CD4-positive, alpha-beta T cell treated with Interleukin-15 for 1 hour (primary cell): ENCODE data around the gene PCDHGC4.

Experiments
- DNase-seq: peaks from one replicate; pipeline ENCODE4 v3.0.0-alpha.2; 2020

Gene PCDHGC4

GRCh38 chr5:141490771-141491170 is 5.9 kb downstream of the PCDHGC4 start:
- no peak for DNase-seq

- no peak for DNase-seq
These were observed 6.7 kb downstream of the PCDHGC4 start for GRCh38 chr5:141491323-141492167.

GRCh38 chr5:141492168-141492885 is 7.5 kb downstream of the PCDHGC4 start:
- DNase-seq: no peak

GRCh38 chr5:141493500-141494422 is 8.9 kb downstream of the PCDHGC4 start:
- DNase-seq: no peak

GRCh38 chr5:141494761-141495452 is 10.1 kb downstream of the PCDHGC4 start:
- DNase-seq: no peak

DNA sequence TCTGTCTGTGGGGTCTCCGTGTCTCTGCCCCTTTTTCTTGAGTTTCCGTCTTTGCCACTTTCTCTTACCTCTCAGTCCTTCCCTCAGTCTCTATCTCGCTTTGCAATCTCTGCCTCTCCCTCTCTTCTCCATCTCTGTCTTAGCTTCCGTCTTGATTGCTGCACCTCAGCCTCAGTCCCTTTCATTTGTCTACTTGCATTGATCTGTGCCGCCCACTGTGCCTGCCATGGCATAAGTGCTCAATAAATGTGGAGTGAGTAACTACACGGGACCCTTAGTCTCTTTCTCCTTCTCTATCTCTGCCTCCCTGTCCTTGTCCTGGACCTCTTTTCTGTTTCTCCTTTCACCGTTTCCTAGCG is 10.6 kb downstream of the PCDHGC4 start:
- DNase-seq: no peak

DNA sequence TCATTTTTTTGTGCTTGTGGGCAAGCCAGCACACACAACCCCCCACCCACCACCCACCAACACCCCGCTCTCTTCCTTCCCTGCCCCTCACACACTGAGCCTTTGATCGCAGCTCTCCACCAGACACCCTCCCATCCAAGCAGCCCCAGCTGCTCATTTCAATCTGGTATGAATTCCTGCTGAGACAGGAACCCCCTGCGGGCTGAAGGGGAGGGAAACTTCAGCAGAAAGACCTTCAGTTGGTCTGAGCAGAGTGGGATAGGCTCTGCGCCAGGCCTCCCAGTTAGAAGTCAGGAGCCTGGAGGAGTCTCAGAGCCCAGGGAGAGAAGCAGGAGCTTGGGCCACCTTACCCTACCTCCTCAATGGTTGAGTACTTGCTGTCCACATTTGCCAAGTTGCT is 11.2 kb downstream of the PCDHGC4 start:
- no peak for DNase-seq

DNA sequence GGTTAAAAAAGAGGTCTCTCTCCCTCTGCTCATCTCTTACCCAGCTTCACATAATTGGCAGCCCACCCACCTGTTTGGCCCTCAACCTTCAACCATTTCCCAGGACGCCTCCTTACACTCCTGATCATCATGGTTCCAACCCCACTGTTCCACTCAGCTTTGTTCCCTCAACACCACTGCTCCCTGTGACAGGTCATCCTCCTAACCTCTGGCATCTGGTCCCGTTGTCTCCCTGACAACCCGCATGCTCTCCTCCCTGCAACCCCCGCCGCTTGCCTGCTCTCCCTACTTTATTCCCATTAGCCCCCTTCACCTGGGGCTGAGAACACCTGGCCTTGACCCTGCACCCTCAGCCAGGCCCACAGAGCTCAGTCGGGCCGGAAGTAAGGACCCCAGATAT is 16.9 kb downstream of the PCDHGC4 start:
- no peak for DNase-seq

DNA sequence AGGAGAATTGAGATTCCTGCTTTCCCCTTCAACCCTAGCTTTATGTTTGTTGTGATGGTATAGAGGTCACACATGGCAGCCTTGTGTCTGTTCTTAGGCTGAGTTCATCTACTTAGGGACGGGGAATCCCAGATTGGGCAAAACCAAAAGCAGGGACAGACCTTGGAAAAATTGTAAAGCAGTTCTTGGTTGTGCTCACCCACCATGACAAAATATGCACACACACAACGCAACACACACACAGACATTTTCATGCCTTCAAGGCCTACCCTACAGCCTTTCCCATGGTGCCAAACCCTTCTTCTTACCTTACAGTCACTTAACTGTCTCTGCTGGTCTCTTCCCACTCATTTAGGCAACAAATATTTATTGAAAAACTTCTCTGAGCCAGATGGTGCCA is 18.9 kb downstream of the PCDHGC4 start:
- no peak for DNase-seq

DNA sequence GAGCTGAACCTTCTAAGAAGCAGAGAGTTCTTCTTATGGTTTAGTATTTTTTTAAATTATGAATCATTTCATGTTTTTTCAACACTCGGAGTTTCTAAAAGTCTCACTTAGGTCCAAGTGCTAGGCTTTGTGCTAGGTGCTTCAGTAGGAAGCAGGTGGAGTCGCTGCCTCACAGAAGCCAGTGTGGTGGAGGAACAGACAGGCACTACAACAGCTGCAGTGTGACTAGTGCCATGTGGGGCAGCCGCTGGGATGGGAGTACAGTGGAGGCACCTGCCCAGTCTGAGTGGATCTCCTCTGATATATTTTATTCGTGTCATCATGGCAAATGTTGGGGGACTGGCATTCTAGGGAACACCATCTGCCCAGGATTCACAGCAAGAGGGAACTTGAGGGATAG is 19.4 kb downstream of the PCDHGC4 start:
- DNase-seq: no peak

DNA sequence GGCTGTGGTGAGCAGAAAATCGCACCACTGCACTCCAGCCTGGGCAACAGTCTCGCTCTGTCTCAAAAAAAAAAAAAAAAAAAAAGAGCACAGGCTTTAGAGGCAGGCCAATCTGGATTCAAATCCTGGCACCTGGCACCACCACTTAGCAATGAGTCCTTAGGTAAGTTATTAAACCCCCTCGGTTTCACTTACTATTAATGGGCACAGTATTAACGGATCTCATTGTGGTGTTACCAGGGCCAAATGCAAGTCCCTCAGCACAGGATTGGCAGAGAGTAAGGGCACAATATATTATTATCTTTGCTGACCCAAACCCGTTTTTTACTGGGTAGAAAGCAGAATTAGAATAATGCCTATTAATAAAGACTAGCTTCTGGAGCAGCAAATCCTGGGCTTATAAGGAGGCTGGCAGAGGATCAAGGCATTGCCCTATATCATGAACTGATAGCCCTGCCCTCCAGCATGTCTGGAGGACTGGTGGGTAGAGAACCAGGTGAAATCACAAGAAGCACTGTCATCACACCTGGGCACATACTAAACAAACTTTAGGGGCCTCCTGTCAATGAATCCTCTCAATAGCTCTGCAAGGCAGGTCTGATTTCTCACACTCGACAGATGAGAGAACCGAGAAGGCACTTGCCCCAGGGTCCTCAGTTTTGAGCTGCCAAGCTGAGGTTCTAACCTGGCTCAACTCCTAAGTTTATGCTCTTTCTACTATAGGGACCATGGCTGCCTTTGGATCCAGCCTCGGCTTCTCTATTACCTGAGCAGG is 21.7 kb downstream of the PCDHGC4 start:
- no peak for DNase-seq

DNA sequence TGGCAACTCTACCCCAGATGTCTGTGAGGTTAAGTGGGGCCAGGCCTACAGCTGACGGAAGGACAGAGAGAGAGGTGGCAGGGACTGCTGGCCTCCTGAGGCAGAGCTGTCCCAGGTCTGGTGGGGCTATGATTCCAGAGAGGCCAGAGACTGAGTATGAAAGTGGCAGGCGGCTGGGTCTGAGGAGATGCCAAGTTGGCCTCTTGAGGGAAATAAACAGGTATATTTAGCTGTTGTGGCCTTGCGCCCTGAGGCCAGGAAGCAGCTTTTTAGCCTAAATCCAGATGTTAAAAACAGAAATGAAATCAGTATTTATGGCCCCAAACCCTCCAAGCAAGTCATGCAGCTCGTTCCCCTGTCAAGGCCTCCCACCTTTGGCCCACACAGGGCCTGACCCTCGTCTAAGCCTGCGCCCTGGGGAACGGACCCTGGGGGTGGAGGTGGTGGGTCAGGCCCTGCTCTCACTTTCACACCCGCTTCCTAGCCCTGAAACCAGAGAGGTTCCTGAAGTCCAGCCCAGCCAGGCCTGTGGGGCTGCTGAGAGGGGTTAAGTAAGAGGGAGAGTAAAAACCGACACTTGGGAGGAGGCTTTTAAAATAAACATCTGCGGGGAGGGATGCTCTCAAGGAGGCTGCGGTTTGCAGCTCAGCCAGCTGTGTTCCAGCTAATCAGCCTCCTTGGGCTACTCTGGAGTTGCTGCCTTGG is 22.7 kb downstream of the PCDHGC4 start:
- no peak for DNase-seq

- no peak for DNase-seq
These were observed 23.6 kb downstream of the PCDHGC4 start for GRCh38 chr5:141508440-141508797.

DNA sequence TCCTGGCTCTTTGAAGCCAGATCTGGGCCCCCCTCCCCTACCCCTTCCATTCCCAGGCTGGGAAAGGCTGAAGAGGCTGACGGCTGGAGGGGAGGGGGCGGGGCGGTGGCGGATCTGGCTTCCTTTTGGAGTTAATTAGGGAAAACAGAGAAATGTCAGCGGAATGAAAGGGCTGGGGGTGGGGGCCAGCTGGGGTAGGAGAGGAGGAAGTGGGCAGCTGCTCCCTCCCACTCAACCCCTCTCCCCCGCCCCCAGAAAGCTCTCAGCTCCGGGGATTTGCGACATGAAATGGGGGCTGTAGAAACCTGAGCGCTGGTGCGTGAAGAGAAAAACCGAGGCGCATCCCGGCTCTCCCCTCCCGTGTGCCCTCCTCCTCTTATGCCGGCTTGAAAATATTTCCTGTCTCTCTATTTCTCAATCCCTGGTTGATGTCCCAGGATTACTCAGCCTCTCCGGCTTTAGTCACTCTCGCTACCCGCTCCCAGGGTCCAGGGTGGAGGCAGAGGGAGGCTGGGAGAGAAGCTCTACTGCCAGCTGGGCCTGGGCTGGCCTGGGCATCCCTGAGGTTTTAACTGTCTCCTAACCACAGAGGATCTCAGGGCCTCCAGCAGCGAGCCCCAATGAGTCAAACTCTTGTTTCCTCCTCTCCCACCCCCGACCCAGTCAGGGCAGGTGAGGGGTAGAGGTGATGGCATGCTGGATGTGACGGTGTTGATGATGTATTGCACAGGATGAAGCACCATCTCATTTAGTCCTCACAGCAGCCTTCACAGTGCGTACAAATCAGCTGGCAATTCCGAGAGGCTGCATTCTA is 24.2 kb downstream of the PCDHGC4 start:
- no peak for DNase-seq

DNA sequence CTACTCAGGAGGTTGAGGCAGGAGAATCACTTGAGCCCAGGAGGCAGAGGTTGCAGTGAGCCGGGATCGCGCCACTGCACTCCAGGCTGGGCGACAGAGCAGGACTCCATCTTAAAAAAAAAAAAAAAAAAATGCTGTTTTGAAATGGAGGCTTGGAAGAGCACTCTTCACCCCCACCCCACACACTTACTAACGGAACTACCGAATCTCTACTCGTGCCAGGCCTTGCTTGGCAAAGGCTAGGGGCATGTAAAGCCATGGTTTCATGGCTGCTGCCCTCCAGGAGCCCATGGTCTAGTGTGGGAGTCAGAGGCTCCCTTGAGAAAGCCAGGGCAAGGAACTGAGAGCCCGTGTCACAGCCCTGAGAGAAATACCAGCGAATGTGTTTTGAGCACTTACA is 25.3 kb downstream of the PCDHGC4 start:
- no peak for DNase-seq

DNA sequence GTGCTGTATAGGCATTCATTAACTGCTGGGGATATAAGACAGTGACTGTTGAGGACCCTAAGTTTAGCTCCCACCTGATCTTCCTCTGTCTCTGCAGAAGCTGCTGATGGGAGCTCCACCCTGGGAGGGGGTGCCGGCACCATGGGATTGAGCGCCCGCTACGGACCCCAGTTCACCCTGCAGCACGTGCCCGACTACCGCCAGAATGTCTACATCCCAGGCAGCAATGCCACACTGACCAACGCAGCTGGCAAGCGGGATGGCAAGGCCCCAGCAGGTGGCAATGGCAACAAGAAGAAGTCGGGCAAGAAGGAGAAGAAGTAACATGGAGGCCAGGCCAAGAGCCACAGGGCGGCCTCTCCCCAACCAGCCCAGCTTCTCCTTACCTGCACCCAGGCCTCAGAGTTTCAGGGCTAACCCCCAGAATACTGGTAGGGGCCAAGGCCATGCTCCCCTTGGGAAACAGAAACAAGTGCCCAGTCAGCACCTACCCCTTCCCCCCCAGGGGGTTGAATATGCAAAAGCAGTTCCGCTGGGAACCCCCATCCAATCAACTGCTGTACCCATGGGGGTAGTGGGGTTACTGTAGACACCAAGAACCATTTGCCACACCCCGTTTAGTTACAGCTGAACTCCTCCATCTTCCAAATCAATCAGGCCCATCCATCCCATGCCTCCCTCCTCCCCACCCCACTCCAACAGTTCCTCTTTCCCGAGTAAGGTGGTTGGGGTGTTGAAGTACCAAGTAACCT is 26.2 kb downstream of the PCDHGC4 start:
- DNase-seq: peak; percentile 29

DNA sequence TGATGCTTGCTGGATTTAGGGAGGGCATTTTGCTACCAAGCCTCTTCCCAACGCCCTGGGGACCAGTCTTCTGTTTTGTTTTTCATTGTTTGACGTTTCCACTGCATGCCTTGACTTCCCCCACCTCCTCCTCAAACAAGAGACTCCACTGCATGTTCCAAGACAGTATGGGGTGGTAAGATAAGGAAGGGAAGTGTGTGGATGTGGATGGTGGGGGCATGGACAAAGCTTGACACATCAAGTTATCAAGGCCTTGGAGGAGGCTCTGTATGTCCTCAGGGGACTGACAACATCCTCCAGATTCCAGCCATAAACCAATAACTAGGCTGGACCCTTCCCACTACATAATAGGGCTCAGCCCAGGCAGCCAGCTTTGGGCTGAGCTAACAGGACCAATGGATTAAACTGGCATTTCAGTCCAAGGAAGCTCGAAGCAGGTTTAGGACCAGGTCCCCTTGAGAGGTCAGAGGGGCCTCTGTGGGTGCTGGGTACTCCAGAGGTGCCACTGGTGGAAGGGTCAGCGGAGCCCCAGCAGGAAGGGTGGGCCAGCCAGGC is 27.0 kb downstream of the PCDHGC4 start:
- no peak for DNase-seq

DNA sequence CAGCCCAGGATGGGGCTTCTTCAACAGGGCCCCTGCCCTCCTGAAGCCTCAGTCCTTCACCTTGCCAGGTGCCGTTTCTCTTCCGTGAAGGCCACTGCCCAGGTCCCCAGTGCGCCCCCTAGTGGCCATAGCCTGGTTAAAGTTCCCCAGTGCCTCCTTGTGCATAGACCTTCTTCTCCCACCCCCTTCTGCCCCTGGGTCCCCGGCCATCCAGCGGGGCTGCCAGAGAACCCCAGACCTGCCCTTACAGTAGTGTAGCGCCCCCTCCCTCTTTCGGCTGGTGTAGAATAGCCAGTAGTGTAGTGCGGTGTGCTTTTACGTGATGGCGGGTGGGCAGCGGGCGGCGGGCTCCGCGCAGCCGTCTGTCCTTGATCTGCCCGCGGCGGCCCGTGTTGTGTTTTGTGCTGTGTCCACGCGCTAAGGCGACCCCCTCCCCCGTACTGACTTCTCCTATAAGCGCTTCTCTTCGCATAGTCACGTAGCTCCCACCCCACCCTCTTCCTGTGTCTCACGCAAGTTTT is 27.6 kb downstream of the PCDHGC4 start:
- peak; percentile 78 for DNase-seq
